Esophagus squamous epithelium (tissue), 5 donors: ENCODE results near the gene MARCHF10. TPM values are rescaled to one million over a fixed set of nuclear protein-coding genes. Genes with fewer than 3 reads are reported as not detected.

Experiments used
- DNase-seq: peaks from one replicate; lab custom pipeline; 2025; lab: John Stamatoyannopoulos, UW
- H3K27ac ChIP-seq, 4 donors: fragments of 200-600 bp; sonication (generic); one replicate each; pipeline ENCODE4 v1.5.1; 2016 to 2019; ENCODE audit warnings: mild to moderate bottlenecking in 1 of 4
- H3K27me3 ChIP-seq, 4 donors: fragments of 200-600 bp; sonication (generic); 1 replicate in 3 of 4; 2 replicates in 1 of 4; pipeline versions ENCODE4 v1.5.1 to v1.6.0; 2017 to 2021; ENCODE audit warnings: antibody characterized with exemption in 1 of 4
- H3K36me3 ChIP-seq, 3 donors: fragments of 200-600 bp; sonication (generic); one replicate each; pipeline ENCODE4 v1.5.1; 2016 to 2019
- H3K4me1 ChIP-seq, 3 donors: fragments of 200-600 bp; sonication (generic); one replicate each; pipeline ENCODE4 v1.5.1; 2017 to 2019
- H3K4me3 ChIP-seq, 4 donors: fragments of 200-600 bp; sonication (generic); 1 replicate in 3 of 4; 2 replicates in 1 of 4; pipeline ENCODE4 v1.5.1; 2016 to 2019; ENCODE audit warnings: mild to moderate bottlenecking in 2 of 4, moderate library complexity in 1 of 4
- H3K9me3 ChIP-seq, 3 donors: fragments of 200-600 bp; sonication (generic); one replicate each; pipeline ENCODE4 v1.5.1; 2016 to 2019
- POLR2A ChIP-seq, 4 donors: fragments of 450-650 bp; IDR thresholded peaks; one replicate each; pipeline ENCODE4 v1.6.1; 2017; ENCODE audit warnings: antibody characterized with exemption in 4 of 4, mild to moderate bottlenecking in 4 of 4, moderate library complexity in 3 of 4
- WGBS, 2 donors: methylation state at CpG; one replicate each; pipeline ENCODE4 v1.1.5; 2018; 5-methylcytosine and 5-hydroxymethylcytosine counted together
- intact Hi-C: fragments of 100-400 bp; cut with DNase I; formaldehyde crosslinking; loops from one replicate; pipeline ENCODE4 v1.15.0; 2022
- total RNA-seq, 4 donors: library from RNA; depleted of rRNA; stranded (reverse); fragments of >200 nt; gene quantifications; one replicate each; pipeline ENCODE4 v1.1.0, GENCODE V29; 2016
- TF ChIP-seq, protein P1 (sequence below), 6 experiments: fragments of 450-650 bp in 4 of 6; fragments of 200-600 bp in 2 of 6; sonication (generic) in 2 of 6; IDR thresholded peaks; one replicate each; pipeline ENCODE4 v1.5.1; 2016 to 2019; ENCODE audit warnings: antibody characterized with exemption in 6 of 6, mild to moderate bottlenecking in 4 of 6, moderate library complexity in 4 of 6
- donor health status: DM: yes; HTN: yes; CAD: no.

MARCHF10 gene
- total RNA-seq, 4 donors from 2014 or later: not detected

DNA sequence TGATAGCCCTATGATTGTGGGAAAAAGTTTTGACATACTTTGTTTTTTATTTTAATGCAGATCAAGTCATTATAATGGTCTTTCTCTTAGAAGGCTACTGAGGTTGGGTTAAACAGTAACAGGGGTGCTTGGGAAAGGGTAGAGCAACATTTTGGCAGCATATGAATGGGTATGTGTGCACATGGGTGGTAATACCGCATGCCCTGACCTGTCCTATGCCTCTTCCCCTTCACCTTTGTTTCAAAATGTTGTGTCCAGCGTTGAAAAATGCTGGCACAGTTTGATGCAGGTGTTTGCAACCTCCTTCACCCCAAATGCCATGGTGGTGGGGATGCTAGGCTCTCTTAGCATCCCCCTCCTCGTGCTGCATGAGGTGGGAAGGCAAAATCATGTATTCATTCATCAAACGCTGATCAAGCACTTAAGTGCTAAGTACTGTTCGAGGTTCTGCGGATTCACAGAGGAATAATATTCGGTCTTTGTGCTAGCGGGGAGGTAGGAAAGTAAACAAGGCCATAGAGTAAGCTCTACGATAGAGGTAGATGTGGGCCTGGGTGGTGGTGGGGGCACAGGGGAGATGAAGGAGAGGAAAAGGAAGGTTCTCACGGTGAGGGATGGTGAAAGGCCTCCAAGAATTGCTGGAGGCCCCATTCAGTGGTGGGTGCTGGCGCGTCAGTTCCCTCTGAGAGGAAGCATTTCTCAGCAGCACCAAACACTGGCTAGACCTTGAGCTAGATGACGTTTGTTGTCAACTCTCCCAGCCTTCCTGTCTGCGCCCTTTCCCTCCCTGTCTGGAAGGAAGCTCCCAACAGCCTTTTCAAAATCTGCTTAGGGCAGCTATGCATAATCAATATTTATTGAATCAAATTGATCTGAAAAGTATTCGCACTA, 13.3 kb upstream of the MARCHF10 start:
- Histone ChIP-seq H3K36me3 (no peaks in the 10 kb centered on the region), H3K4me1 (peaks cover 0 to 39% (median 21%) of the 10 kb centered on the region in 3 donors), H3K4me3 (no peak overlapping the region), H3K27me3 (no peaks in the 10 kb centered on the region), H3K27ac (no peak overlapping the region), H3K9me3 (no peaks in the 10 kb centered on the region)
- intact Hi-C loops: no loop called here
- TF ChIP-seq, protein P1, sequence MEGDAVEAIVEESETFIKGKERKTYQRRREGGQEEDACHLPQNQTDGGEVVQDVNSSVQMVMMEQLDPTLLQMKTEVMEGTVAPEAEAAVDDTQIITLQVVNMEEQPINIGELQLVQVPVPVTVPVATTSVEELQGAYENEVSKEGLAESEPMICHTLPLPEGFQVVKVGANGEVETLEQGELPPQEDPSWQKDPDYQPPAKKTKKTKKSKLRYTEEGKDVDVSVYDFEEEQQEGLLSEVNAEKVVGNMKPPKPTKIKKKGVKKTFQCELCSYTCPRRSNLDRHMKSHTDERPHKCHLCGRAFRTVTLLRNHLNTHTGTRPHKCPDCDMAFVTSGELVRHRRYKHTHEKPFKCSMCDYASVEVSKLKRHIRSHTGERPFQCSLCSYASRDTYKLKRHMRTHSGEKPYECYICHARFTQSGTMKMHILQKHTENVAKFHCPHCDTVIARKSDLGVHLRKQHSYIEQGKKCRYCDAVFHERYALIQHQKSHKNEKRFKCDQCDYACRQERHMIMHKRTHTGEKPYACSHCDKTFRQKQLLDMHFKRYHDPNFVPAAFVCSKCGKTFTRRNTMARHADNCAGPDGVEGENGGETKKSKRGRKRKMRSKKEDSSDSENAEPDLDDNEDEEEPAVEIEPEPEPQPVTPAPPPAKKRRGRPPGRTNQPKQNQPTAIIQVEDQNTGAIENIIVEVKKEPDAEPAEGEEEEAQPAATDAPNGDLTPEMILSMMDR (IDR thresholded peaks at IDR 0.05): no peak
- 74 to 76% methylated on average over 14 of the region's 15 CpGs for WGBS, 2 donors
- no peak for DNase-seq

DNA sequence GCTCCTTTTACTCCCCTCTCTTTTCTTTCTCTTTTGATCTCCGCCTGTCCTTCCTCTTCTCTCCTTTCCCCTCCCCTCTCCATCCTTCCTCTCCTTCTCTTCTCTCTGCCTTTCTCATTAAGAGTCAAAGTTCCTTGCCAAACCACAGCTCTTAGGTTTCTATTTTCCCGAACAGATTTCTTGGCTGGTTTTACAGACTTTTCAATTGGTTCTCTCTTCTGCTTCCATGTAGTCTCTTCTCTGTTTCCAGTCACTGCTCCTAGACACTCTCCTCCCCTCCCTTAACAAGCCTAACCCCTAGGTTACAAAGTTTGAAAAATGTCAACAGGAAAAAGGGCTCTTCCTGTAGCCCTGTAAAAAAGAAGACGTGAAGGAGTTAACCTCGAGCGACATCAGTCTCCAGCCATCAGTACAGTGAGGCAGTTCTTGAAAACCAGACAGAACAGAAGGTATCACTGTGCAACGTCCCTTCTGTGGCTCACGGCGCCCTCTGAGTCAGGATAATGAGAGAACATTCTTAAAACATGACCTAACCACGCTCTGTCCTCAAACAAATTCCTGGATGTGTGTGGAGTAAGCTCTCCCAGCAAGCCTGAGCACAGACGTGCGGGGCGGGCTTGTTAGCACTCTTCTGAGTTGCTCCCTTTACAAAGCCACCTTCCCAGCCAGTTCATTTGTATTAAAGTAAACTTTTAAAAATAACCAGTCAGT, 11.6 kb upstream of the MARCHF10 start:
- intact Hi-C loops: no loop called here
- WGBS, 2 donors: 5 to 9% methylated on average over 12 of the region's 12 CpGs
- TF ChIP-seq POLR2A (IDR thresholded peaks at IDR 0.05): no peak
- TF ChIP-seq, protein P1 (IDR thresholded peaks at IDR 0.05): no peak
- Histone ChIP-seq H3K4me3 (peak overlapping the region in 1 of 4 donors; percentile 1), H3K27me3 (no peaks in the 10 kb centered on the region), H3K27ac (peak overlapping the region; percentile 46 to 66 (median 56)), H3K9me3 (no peaks in the 10 kb centered on the region), H3K36me3 (no peaks in the 10 kb centered on the region), H3K4me1 (peaks cover 0 to 34% (median 21%) of the 10 kb centered on the region in 3 donors)
- no peak for DNase-seq

DNA sequence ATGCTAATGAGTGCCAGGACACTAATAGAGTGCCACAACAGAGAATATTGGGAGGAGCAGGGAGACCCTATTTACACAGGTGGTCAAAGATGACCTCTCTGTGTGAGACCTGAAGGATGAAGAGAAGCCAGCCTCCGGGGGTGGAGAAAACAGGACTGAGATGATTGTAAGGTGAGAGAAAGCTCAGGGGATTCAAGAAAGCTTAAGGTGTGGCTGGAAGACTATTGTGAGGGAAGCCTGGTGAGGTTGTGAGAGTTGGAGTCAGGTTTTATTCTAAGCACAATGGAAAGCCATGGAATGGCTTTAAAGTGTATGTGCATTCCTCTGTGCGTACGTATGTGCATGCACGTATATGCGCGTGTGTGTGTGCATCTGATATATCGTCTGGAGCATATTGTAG, 10.4 kb upstream of the MARCHF10 start:
- intact Hi-C loops: no loop called here
- Histone ChIP-seq H3K9me3 (no peaks in the 10 kb centered on the region), H3K4me3 (no peak overlapping the region), H3K27me3 (no peaks in the 10 kb centered on the region), H3K27ac (no peak overlapping the region), H3K36me3 (no peaks in the 10 kb centered on the region), H3K4me1 (peaks cover 0 to 32% (median 21%) of the 10 kb centered on the region in 3 donors)
- TF ChIP-seq POLR2A (IDR thresholded peaks at IDR 0.05): no peak
- WGBS, 2 donors: 87 to 89% methylated on average over 7 of the region's 7 CpGs
- DNase-seq: no peak

GRCh38 chr17:62816282-62816839, 8.2 kb upstream of the MARCHF10 start:
- no peaks in the 10 kb centered on the region for H3K9me3 ChIP-seq
- H3K27me3 ChIP-seq: no peaks in the 10 kb centered on the region
- H3K36me3 ChIP-seq: no peaks in the 10 kb centered on the region
- WGBS, 2 donors: 44 to 65% methylated on average over 6 of the region's 6 CpGs
- intact Hi-C loops: no loop called here
- TF ChIP-seq POLR2A (IDR thresholded peaks at IDR 0.05): no peak
- TF ChIP-seq, protein P1 (IDR thresholded peaks at IDR 0.05): no peak
- H3K4me1 ChIP-seq: peaks cover 0 to 23% (median 16%) of the 10 kb centered on the region in 3 donors
- H3K27ac ChIP-seq: no peak overlapping the region
- H3K4me3 ChIP-seq: no peak overlapping the region
- no peak for DNase-seq

- Histone ChIP-seq H3K4me1 (peaks cover 0 to 11% (median 7%) of the 10 kb centered on the region in 3 donors), H3K9me3 (no peaks in the 10 kb centered on the region), H3K27ac (no peak overlapping the region), H3K27me3 (peaks cover 0 to 18% (median 0%) of the 10 kb centered on the region in 4 donors), H3K36me3 (no peaks in the 10 kb centered on the region), H3K4me3 (no peak overlapping the region)
- no peak for TF ChIP-seq POLR2A (IDR thresholded peaks at IDR 0.05)
- TF ChIP-seq, protein P1 (IDR thresholded peaks at IDR 0.05): no peak
- intact Hi-C loops: no loop called here
- WGBS, 2 donors: 85 to 89% methylated on average over 4 of the region's 4 CpGs
- no peak for DNase-seq
These were observed 1.5 kb upstream of the MARCHF10 start for GRCh38 chr17:62809656-62810055.
